Kidney (tissue), 14 donors: Measurements from ENCODE around the gene TMEM131L. TPM values are rescaled to one million over a fixed set of nuclear protein-coding genes. Genes with fewer than 3 reads are reported as not detected.
"Not testable (repeated sequence)": the region's sequence is repeated elsewhere in the genome, so short reads cannot be mapped to it uniquely, and the experiment has no call there.

Source experiments
- DNase-seq, 5 donors: peaks; one replicate each; pipeline ENCODE4 v3.0.0-alpha.2; 2013 to 2020
- FAIRE-seq: peaks from 2 replicates; lab custom pipeline; 2012; peaks lifted over from hg19 to GRCh38; lab: Jason Lieb, UNC
- H3K27ac ChIP-seq, 2 donors: one replicate each; pipeline ENCODE4 v1.7.0; 2013; ENCODE audit warnings: low read depth in 2 of 2, low read length in 2 of 2, inconsistent platforms in 1 of 2
- H3K27me3 ChIP-seq: one replicate; pipeline ENCODE4 v1.7.1; 2013; ENCODE audit warnings: low read length, inconsistent platforms; ENCODE audit not compliant: control insufficient read depth, insufficient read depth
- H3K36me3 ChIP-seq, 3 donors: one replicate each; pipeline versions ENCODE4 v1.7.0 to v1.7.1; 2013; ENCODE audit warnings: low read length in 3 of 3, control low read depth in 1 of 3, inconsistent platforms in 1 of 3; ENCODE audit not compliant: insufficient read depth in 3 of 3, control insufficient read depth in 2 of 3
- H3K4me1 ChIP-seq, 3 donors: one replicate each; pipeline versions ENCODE4 v1.7.0 to v1.7.1; 2013; ENCODE audit warnings: low read length in 3 of 3, inconsistent platforms in 1 of 3, low read depth in 1 of 3; ENCODE audit not compliant: control insufficient read depth in 2 of 3, insufficient read depth in 2 of 3
- H3K4me3 ChIP-seq, 3 donors: one replicate each; pipeline versions ENCODE4 v1.7.0 to v1.8.1; 2013; ENCODE audit warnings: low read length in 3 of 3, control low read depth in 1 of 3, inconsistent platforms in 1 of 3
- H3K9ac ChIP-seq, 3 donors: one replicate each; pipeline versions ENCODE4 v1.7.0 to v1.7.1; 2013; ENCODE audit warnings: low read length in 3 of 3, control low read depth in 1 of 3, inconsistent platforms in 1 of 3
- H3K9me3 ChIP-seq, 3 donors: one replicate each; pipeline versions ENCODE4 v1.7.0 to v1.7.1; 2013; ENCODE audit warnings: low read length in 3 of 3, control low read depth in 1 of 3, inconsistent platforms in 1 of 3; ENCODE audit not compliant: control insufficient read depth in 2 of 3, insufficient read depth in 1 of 3
- intact Hi-C: fragments of 100-400 bp; cut with DNase I; formaldehyde crosslinking; loops from one replicate; pipeline ENCODE4 v1.11.1; 2022
- polyA plus RNA-seq: library from polyadenylated mRNA; stranded (reverse); fragments of 350-450 nt; fragmentation: Illumina TruSeq; extraction: RNeasy Lipid Tissue Mini Kit (QIAGEN cat#74804); gene quantifications from one replicate; pipeline ENCODE4 v1.2.3, GENCODE V29; 2014; ENCODE audit warnings: low read depth, low replicate concordance; ENCODE audit not compliant: insufficient read depth
- total RNA-seq: library from RNA; stranded (reverse); fragmentation: NEBNext Ultra II Directional; extraction: Animal tissue kit (Norgen Biotek cat#: 25700); gene quantifications from one replicate; pipeline ENCODE4 v1.2.1, GENCODE V29; 2021
- TF ChIP-seq, protein P1 (sequence below): IDR thresholded peaks from 3 replicates; pipeline ENCODE4 v1.5.1; 2012; ENCODE audit warnings: mild to moderate bottlenecking, moderate library complexity, borderline replicate concordance; ENCODE audit not compliant: insufficient read depth; ENCODE audit errors: extremely low read depth
- donor health status: control.
- donor health status: control.
- donor health status: control.
- donor health status: control.
- donor health status: control.
- donor health status: DM: yes; HTN: yes; CAD: no.
- donor health status: Normal renal cell carcinoma (clear cell type).

TMEM131L gene
- total and polyA plus RNA-seq, 2 donors from 2014 or later, result 3.0 to 17.0 TPM

DNA sequence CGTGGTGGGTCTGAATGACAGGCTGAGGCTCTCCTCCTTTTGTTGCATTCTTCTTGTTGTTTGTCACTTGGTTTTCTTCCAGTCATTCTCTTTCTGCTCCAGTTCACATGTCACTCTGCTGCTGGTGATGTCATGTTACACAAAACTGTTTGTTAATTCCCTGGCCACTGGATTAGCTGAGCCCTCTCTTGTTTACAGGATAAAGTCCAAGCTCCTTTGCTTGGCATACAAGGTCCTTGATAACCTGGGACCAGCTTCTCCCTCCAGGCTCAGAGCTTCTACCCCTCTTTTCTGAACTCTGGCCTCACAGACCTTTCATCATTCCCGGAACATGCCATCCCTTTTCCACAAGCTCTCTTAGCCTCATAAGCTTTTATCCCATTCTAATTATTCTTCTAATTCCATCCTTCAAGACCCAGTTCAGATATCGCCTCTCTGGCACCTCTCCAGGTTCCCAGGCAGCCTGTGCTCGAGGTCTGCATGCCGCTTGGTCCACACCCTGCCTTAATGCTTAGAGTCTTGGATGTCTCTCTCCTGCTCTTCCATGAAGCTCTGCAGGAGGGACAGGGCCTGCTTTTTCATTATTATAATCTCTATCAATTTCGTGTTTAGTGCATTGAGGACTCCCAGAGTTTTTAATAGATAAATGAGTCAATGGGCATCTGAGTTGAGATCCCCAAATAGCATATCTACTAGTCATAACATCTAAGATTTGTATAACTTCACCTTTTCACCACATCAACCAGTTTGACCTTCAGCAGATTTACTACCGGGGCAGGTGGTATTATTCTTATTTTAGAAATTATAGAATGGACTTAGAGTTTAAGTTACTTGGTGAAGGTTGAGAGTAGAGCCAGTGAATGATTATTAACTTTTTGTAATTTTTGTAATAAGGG, 98.7 kb downstream of the TMEM131L start:
- intact Hi-C loops, result no loop called here
- TF ChIP-seq, protein P1, sequence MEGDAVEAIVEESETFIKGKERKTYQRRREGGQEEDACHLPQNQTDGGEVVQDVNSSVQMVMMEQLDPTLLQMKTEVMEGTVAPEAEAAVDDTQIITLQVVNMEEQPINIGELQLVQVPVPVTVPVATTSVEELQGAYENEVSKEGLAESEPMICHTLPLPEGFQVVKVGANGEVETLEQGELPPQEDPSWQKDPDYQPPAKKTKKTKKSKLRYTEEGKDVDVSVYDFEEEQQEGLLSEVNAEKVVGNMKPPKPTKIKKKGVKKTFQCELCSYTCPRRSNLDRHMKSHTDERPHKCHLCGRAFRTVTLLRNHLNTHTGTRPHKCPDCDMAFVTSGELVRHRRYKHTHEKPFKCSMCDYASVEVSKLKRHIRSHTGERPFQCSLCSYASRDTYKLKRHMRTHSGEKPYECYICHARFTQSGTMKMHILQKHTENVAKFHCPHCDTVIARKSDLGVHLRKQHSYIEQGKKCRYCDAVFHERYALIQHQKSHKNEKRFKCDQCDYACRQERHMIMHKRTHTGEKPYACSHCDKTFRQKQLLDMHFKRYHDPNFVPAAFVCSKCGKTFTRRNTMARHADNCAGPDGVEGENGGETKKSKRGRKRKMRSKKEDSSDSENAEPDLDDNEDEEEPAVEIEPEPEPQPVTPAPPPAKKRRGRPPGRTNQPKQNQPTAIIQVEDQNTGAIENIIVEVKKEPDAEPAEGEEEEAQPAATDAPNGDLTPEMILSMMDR, result no peak
- DNase-seq, result peak in 2 of 5 donors; percentile 34 to 53
- peak overlapping the region; percentile 1 to 51 for H3K27ac ChIP-seq
- FAIRE-seq, result no peak
- H3K9ac ChIP-seq, result no peak overlapping the region
- H3K4me3 ChIP-seq, result no peak overlapping the region
- H3K36me3 ChIP-seq, result peaks cover 0 to 5% (median 3%) of the 10 kb centered on the region in 3 donors
- H3K9me3 ChIP-seq, result peaks cover 0 to 2% (median 0%) of the 10 kb centered on the region in 3 donors
- no peaks in the 10 kb centered on the region for H3K27me3 ChIP-seq
- H3K4me1 ChIP-seq, result peaks cover 0 to 5% (median 5%) of the 10 kb centered on the region in 3 donors

GRCh38 chr4:153566631-153567150, 100.5 kb downstream of the TMEM131L start:
- TF ChIP-seq, protein P1, result no peak
- Histone ChIP-seq H3K36me3 (peaks cover 0 to 2% (median 0%) of the 10 kb centered on the region in 3 donors), H3K27ac (no peak overlapping the region), H3K9me3 (no peaks in the 10 kb centered on the region), H3K4me3 (no peak overlapping the region), H3K27me3 (no peaks in the 10 kb centered on the region), H3K4me1 (peaks cover 0 to 5% (median 5%) of the 10 kb centered on the region in 3 donors), H3K9ac (no peak overlapping the region)
- FAIRE-seq (no peak), DNase-seq (no peak)
- intact Hi-C loops, result no loop called here

DNA sequence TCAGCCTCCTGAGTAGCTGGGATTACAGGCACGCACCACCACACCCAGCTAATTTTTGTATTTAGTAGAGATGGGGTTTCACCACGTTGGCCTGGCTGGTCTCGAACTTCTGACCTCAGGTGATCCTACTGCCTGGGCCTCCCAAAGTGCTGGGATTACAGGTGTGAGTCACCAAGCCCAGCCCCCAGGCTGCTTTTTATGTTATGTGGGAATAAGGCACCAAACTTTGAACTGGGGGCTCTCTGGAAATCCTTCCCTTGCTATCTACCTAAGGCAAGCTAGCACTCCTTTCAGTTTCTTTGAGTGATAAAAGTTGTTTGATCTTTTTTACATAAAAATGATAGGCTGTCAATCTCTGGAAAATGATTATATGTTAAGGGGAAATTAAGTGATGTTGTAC, 101.5 kb downstream of the TMEM131L start:
- H3K36me3 ChIP-seq, DNase-seq, H3K27me3 ChIP-seq, H3K27ac ChIP-seq, H3K9me3 ChIP-seq, H3K9ac ChIP-seq, FAIRE-seq, H3K4me3 ChIP-seq, intact Hi-C loops, H3K4me1 ChIP-seq: not testable (repeated sequence)
